GM21360 (cell line): ENCODE results near the gene FBF1.
"Not testable (repeated sequence)": the region's sequence is repeated elsewhere in the genome, so short reads cannot be mapped to it uniquely, and the experiment has no call there.

Experiments
- ATAC-seq: cut with Tn5 transposase; IDR thresholded peaks from one replicate; pipeline ENCODE4 v1.9.1; 2021; ENCODE audit warnings: mild to moderate bottlenecking, moderate library complexity; ENCODE audit not compliant: unreplicated experiment

Gene FBF1

GRCh38 chr17:75940727-75941441 is at the start of gene FBF1:
Gene FBF1 (minus strand): TSS chr17:75941042. CDS start chr17:75938149, 2,893 bp downstream.
- ATAC-seq: peak; percentile 88

- no peak for ATAC-seq
Measured at GRCh38 chr17:75987041-75987440, 46.2 kb upstream of the FBF1 start.

DNA sequence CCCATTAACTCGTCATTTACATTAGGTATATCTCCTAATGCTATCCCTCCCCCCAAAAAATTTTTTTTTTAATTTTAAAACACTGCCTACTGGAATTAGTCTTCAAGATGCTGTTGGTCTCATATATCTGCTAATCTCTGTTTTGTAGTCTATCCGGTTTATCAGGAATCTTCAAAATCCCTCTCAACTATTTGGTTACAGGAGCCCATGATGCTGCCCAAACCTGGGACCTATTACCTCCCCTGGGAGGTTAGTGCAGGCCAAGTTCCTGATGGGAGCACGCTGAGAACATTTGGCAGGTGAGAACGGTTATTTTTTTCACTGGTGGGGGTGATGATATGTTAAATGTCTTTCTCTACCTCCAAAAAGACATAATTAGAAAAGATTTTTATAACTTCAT is 45.1 kb upstream of the FBF1 start:
- no peak for ATAC-seq

DNA sequence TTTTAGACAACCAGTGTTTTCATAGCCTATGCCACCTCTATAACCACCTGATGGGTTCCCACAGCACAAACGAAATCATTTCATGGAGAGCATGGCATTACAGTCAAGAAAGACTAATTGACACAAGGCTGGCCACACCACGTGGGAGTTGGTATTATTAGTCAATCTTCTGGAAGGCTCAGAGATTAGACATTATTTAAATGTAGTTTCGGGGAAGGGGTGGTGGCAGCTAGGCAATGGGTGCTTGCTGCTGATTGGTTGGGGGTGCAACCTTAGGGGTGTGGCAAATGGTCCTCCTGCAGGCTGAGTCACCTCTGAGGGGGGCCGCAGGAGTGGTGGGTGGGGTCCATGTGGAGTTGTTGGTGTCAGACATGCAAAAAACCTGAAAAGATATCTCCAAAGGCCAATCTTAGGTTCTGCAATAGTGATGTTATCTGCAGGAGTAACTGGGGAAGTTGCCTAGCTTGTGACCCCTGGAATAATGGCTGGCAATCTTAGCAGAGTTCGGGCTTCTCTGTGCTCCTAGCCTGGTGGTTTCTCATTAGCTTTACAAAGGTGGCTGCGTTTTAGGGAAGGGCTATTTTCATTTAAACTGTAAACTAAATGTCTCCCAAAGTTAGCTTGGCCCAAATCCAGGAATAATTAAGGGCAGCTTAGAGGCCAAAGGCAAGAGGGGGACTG is 42.8 kb upstream of the FBF1 start:
- ATAC-seq: no peak

DNA sequence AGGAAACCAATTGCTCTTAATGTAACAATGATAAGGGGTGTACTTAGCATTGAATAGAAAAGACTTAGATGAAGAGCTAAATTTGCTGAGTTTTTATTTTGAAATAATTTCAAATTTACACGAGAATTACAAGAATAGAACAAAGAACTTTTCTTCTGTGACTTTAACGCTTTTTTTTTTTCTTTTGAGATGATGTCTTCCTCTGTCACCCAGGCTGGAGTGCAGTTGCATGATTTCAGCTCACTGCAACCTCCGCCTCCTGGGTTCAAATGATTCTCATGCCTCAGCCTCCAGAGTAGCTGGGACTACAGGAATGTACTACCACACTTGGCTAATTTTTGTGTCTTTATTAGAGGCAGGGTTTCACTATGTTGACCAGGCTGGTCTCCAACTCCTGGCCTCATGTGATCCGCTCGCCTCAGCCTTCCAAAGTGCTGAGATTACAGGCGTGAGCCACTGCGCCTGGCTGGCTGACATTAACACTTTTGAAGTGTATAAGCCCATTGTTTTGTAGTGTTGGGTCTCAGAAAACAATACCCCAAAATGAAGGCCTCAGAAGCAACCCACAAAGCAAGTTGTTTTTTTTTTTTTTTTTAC is 40.3 kb upstream of the FBF1 start:
- ATAC-seq: no peak

DNA sequence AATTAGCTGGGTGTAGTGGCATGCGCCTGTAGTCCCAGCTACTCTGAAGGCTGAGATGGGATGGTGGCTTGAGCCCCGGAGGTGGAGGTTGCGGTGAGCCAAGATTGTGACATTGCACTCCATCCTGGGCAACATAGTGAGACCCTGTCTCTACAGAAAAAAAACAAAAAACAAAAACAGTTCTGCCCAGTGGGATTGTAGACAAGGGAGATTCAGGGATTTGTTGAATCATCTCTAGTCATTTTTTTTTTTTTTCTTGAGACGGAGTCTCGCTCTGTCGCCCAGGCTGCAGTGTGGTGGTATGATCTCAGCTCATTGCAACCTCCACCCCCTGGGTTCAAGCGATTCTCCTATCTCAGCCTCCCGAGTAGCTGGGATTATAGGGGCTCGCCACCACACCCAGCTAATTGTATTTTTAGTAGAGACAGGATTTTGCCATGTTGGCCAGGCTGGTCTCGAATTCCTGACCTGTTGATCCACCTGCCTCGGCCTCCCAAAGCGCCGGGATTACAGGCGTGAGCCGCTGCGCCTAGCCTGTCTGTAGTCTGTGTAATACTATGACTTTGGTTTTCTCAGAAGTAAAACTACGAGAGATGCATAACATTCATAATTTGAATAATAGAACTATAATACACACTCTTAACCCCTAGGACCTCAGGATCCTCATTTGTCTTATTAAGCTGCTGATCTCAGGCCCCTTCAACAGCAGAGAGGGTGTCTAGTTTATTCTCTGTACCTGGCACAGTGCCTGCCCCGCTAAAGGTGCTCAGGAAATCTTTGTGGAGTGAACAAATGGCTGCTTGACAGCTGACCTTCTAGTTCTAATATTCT is 39.6 kb upstream of the FBF1 start:
- no peak for ATAC-seq

- no peak for ATAC-seq
Measured at GRCh38 chr17:75979705-75980187, 38.9 kb upstream of the FBF1 start.

DNA sequence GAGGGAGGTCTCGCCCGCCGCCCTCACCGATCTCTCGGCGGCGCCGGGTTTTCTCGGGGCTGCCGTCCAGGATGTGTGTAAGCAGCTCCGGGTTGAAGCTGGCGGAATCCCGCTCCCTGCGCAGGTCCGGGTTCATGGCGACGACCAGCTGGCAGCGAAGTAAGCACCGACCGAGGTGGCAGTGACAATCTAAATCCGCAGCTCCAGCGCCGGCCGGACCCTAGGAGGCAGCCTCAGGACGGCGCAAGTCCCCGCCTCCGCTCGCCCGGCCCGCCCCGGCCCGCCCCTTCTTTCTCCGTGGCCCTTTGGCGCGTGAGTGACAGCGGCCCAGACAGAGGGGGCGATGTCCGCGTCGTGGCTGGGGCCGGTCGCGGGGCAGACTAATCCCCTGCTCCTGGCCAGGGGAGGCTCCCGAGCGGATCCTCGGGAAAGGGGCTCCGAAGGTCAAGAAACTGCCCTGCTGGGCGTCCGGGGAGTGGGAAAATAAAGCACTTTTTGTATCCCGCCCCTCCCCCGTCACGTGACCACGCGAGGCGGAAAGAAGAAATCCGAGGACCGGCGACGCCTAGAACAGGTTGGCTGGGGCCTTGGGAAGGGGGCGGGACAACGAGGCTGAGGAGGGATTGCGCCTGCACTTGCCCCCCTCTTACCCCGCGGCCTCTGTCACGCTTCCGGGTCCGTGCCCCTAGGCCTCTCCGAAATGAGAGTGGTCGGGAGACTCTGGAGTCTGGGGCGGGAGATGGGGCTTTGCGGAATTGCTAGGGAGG is 38.3 kb upstream of the FBF1 start, which contains the start of the genes ACOX1 and TEN1:
TSS of gene ACOX1 (minus strand) at position 229 of the 767 bp plus-strand sequence. CDS start at position 136, 93 bp downstream.
TSS of gene TEN1 (plus strand) at position 303 of the 767 bp plus-strand sequence. CDS start 6,953 bp downstream, outside the sequence.
- ATAC-seq: peak; percentile 85

DNA sequence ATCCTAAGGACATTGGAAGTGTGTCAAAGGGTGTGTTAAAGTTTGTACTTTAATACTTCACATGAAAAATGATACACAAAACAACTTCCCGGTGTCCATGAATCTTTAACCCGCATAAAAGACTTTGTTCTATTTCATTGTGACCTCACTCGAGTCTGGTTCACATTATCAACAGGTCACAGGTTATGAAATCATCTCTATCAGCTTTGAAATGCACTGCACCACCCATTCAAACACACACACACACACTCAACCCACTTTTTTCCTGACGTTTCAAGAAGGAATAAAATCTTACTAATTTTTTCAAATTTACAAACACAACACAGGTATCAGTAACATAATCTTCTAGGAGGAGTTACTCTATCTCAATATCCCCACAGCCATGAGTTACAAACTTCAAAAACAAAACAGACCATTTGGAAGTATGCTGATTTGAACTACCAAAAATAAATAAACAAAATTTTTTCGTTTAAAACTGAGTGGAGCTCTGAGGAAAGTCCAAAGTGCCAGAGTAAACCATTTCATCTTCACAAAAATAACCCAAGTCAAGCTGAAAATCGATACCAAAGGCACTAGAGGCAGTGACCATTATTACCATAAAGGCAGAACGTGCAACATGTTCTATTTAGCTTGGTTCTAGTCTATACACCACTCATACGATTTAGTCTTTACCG is 35.5 kb upstream of the FBF1 start:
- ATAC-seq: no peak

DNA sequence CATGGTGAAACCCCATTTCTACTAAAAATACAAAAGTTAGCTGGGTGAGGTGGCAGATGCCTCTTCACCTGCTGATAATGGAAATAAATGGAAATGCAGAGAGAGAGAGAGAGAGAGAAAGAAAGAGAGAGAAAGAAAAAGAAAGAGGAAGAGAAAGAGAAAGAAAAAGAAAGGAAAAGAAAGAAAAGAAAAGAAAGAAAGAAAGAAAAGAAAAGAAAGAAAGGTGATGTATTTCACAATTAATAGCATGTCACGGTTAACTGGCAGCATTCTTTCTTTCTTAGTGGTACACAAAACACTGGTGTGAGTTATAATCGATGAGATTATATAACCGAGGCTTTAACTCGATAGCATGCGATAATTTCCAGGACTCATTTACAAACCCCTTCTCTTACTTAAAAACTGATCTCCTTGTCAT is 34.9 kb upstream of the FBF1 start:
- no peak for ATAC-seq

- ATAC-seq: not testable (repeated sequence)
Measured at GRCh38 chr17:75975187-75975586, 34.3 kb upstream of the FBF1 start.

GRCh38 chr17:75970626-75971025 is 29.8 kb upstream of the FBF1 start:
- no peak for ATAC-seq

- ATAC-seq: no peak
Measured at GRCh38 chr17:75970011-75970523, 29.2 kb upstream of the FBF1 start.

DNA sequence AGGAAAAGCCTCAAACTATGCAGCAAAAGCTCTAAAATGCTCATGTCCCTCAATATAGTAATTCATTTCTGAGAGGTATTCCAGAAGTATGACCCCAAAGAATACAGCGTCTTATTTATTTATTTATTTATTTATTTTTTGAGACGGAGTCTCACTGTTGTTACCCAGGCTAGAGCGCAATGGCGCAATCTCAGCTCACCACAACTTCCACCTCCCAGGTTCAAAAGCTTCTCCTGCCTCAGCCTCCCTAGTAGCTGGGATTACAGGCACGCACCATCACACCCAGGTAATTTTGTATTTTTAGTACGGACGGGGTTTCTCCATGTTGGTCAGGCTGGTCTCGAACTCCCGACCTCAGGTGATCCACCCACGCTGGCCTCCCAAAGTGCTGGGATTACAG is 28.2 kb upstream of the FBF1 start:
- not testable (repeated sequence) for ATAC-seq

DNA sequence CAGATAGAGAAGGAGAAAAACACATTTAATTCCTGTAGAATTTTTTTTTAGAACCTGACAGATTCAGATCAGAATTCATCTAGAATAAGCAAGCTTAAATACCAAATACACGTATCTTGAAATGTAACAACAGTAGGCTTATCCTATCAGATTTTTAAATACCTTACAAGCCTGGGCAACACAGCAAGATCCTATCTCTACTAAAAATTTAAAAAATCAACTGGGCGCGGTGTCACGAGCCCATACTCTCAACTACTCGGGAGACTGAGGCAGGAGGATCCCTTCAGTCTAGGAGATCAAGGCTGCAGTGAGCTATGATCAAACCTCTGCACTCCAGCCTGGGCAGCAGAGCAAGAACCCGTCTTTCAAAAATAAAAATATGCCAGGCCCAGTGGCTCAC is 24.6 kb upstream of the FBF1 start:
- ATAC-seq: no peak

GRCh38 chr17:75959839-75960511 is 19.1 kb upstream of the FBF1 start:
- no peak for ATAC-seq

DNA sequence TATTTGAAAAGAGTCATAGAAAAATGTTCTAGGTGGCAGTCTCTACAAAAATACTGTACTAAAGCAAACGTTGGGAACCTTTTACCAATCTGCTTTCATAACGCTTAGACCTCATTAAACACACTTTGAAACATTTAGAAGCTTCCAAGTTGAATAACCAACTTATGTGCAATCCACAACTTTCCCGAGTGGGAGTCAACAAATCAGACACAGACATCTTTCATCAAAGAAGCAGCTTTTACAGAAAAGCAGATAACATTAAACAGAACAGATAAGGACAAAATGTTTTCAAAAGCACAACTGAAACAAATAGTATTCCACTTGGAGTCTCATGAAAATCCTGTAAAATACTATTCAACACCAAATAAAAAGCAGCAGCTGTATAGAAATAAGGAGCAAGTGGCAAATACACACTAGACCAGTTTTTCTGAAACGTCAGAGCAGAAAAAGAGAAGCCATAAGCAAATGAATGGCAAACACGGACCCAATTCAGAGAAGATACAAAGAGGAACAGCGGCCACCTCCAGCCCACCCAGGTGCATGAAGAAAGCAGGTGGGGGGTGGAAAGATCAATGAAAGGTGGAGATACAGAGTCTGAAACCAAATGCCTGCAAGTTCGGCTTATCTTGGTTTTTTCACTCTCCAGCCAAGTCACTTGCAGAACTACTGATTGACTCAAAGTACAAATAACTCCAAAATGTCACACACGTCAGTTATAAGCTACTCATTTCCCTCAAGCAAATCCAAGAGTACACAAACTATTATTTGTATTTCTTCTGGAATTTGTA is 18.4 kb upstream of the FBF1 start:
- ATAC-seq: no peak
